Measurements from ENCODE around the gene THOC2.

Gene THOC2

DNA sequence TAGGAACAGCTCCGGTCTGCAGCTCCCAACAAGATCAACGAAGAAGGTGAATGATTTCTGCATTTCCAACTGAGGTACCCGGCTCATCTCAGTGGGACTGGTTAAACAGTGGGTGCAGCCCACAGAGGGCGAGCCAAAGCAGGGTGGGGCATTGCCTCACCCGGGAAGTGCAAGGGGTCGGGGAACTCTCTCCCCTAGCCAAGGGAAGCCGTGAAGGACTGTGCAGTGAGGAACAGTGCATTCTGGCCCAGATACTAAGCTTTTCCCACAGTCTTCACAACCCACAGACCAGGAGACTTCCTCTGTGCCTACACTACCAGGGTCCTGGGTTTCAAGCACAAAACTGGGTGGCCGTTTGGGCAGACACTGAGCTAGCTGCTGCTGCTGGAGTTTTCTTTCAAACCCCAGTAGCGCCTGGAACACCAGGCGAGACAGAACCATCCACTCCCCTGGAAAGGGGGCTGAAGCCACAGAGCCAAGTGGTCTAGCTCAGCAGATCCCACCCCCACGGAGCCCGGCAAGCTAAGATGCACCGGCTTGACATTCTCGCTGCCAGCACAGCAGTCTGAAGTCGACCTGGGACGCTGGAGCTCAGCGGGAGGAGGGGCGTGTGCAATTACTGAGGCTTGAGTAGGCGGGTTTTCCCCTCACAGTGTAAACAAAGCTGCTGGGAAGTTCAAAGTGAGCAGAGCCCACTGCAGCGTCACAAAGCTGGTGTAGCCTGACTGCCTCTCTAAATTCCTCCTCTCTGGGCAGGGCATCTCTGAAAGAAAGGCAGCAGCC is 84.6 kb downstream of the THOC2 start:
- no peak overlapping the region for H3K4me3 ChIP-seq (ENCODE audit: low read length)
- TF ChIP-seq, protein P1, sequence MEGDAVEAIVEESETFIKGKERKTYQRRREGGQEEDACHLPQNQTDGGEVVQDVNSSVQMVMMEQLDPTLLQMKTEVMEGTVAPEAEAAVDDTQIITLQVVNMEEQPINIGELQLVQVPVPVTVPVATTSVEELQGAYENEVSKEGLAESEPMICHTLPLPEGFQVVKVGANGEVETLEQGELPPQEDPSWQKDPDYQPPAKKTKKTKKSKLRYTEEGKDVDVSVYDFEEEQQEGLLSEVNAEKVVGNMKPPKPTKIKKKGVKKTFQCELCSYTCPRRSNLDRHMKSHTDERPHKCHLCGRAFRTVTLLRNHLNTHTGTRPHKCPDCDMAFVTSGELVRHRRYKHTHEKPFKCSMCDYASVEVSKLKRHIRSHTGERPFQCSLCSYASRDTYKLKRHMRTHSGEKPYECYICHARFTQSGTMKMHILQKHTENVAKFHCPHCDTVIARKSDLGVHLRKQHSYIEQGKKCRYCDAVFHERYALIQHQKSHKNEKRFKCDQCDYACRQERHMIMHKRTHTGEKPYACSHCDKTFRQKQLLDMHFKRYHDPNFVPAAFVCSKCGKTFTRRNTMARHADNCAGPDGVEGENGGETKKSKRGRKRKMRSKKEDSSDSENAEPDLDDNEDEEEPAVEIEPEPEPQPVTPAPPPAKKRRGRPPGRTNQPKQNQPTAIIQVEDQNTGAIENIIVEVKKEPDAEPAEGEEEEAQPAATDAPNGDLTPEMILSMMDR (IDR thresholded peaks at IDR 0.05; ENCODE audit: insufficient read depth, low read depth, low read length, missing control alignments) = no peak
- DNase-seq (ENCODE audit: low read depth) = peak; percentile 70

DNA sequence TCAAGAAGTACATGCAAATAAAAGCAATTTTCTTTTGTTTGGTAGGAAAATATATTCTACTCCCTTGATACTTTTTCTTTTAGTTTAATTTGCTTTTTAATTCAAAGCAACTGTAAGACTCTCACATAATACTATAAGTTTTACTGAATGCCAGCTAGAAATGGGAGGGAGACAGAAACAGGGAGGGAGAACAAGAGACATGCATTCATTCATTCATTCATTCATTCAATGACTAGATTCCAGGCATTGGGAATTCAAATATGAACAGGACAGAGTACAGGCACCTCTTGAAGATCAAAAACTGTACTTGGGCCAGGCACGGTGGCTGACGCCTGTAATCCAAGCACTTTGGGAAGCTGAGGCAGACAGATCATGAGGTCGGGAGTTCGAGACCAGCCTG is 85.6 kb downstream of the THOC2 start:
- TF ChIP-seq, protein P1 (IDR thresholded peaks at IDR 0.05; ENCODE audit: insufficient read depth, low read depth, low read length, missing control alignments) = no peak
- H3K4me3 ChIP-seq (ENCODE audit: low read length) = no peak overlapping the region
- no peak for DNase-seq (ENCODE audit: low read depth)

DNA sequence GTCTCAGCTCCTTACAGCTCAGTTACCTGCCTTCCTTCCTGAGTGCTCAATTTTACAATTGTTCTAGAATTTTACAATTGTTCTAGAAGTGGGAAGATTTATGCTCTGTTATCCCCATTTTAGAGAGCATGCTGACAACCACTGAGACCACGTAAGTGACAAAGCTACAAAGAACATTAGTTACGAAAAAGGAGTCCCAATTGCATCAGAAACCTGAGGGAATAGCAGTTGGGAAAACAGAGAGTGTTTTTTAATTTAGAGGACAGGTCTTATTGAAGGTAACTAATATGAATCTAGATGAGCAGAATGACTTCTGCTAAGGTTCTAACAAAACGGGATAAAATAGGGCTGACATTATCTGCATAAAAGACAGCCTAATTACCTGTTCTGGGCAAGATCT is 103.3 kb downstream of the THOC2 start:
- TF ChIP-seq, protein P1 (IDR thresholded peaks at IDR 0.05; ENCODE audit: insufficient read depth, low read depth, low read length, missing control alignments) = no peak
- no peak for DNase-seq (ENCODE audit: low read depth)
- H3K4me3 ChIP-seq (ENCODE audit: low read length) = no peak overlapping the region

GRCh38 chrX:123626962-123627361 is 105.9 kb downstream of the THOC2 start:
- no peak overlapping the region for H3K4me3 ChIP-seq (ENCODE audit: low read length)
- peak; percentile 1 for DNase-seq (ENCODE audit: low read depth)

GRCh38 chrX:123625952-123626351 is 106.9 kb downstream of the THOC2 start:
- H3K4me3 ChIP-seq (ENCODE audit: low read length) = no peak overlapping the region
- TF ChIP-seq, protein P1 (IDR thresholded peaks at IDR 0.05; ENCODE audit: insufficient read depth, low read depth, low read length, missing control alignments) = no peak
- no peak for DNase-seq (ENCODE audit: low read depth)

More at GRCh38 chrX:123626962-123627361, 105.9 kb downstream of the THOC2 start:
- TF ChIP-seq, protein P1 (IDR thresholded peaks at IDR 0.05; ENCODE audit: insufficient read depth, low read depth, low read length, missing control alignments) = no peak

DNA sequence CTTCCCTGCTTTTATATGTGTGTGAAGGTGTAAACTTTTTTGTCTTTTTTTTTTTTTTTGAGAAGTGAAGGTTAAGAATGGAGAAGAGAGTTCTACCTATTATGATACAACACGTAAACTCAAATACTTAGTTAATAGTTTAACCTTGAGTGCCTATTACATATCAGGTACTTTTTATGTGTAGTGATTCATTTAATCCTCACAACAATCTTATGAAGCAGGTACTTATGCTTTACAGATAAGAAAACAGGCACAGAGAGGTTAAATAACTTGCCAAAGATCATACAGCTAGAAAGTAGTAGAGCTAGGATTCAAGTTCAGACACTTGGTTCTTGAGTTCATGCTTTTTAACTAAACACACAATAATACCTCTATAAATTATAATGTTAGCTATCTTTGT is 107.4 kb downstream of the THOC2 start:
- H3K4me3 ChIP-seq (ENCODE audit: low read length) = no peak overlapping the region
- DNase-seq (ENCODE audit: low read depth) = no peak
- TF ChIP-seq, protein P1 (IDR thresholded peaks at IDR 0.05; ENCODE audit: insufficient read depth, low read depth, low read length, missing control alignments) = no peak

- H3K4me3 ChIP-seq (ENCODE audit: low read length) = no peak overlapping the region
- no peak for DNase-seq (ENCODE audit: low read depth)
- TF ChIP-seq, protein P1 (IDR thresholded peaks at IDR 0.05; ENCODE audit: insufficient read depth, low read depth, low read length, missing control alignments) = no peak
These were observed 115.8 kb downstream of the THOC2 start for GRCh38 chrX:123617007-123617406.
